ENCODE results near the gene GALNT15. TPM values are rescaled to one million over a fixed set of nuclear protein-coding genes. Genes with fewer than 3 reads are reported as not detected.

GALNT15 gene
- total RNA-seq, 2 donors from 2014 or later, result 0.13 TPM; not detected in 1

DNA sequence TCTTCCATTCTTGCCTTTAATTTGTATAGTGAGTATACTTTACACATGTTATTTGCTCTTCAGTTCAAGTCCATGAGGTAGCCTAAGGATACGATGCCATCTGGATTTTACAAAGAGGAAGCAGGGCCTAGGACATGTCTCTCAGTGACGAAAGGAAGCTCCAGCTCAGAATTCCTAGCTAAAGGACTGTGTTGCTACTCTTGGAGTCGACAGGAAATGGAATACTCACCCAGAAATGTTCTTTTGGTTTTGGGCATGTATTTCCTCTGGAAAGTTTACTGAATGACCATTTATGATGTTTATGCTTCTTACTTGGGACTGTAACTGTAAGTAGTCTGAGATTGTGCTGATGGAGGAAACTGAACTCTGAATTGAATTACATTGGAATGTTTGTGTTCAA lies 103.0 kb downstream of the GALNT15 start:
- DNase-seq, result no peak
- Histone ChIP-seq H3K4me1 (ENCODE audit: control insufficient read depth, insufficient read depth, low read length) (no peaks in the 10 kb centered on the region), H3K27me3 (ENCODE audit: control insufficient read depth, insufficient read depth, low read length, poor library complexity, severe bottlenecking) (no peaks in the 10 kb centered on the region), H3K9ac (ENCODE audit: extremely low read depth, low read length, poor library complexity, severe bottlenecking) (no peak overlapping the region), H3K27ac (ENCODE audit: low read depth, low read length) (no peak overlapping the region), H3K4me3 (ENCODE audit: low read length) (no peak overlapping the region), H3K9me3 (ENCODE audit: control insufficient read depth, low read length) (no peaks in the 10 kb centered on the region), H3K36me3 (ENCODE audit: control insufficient read depth, insufficient read depth, low read length) (peaks cover 49% of the 10 kb centered on the region)
- H3K36me3 Mint-ChIP-seq (ENCODE audit: low read depth), result peaks cover 15% of the 10 kb centered on the region
- H3K9me3 Mint-ChIP-seq, result no peaks in the 10 kb centered on the region
- no peak overlapping the region for H3K27ac Mint-ChIP-seq
- TF ChIP-seq CTCF (conservative IDR thresholded peaks at IDR 0.05), result no peak
- no peak overlapping the region for H3K4me3 Mint-ChIP-seq
- WGBS, 2 experiments (ENCODE audit: insufficient coverage in 1 of 2, insufficient read length in 1 of 2), result 95 to 100% methylated on average over 3 of the region's 3 CpGs
- H3K4me1 Mint-ChIP-seq, result no peaks in the 10 kb centered on the region
- no peaks in the 10 kb centered on the region for H3K27me3 Mint-ChIP-seq (ENCODE audit: insufficient read depth)

DNA sequence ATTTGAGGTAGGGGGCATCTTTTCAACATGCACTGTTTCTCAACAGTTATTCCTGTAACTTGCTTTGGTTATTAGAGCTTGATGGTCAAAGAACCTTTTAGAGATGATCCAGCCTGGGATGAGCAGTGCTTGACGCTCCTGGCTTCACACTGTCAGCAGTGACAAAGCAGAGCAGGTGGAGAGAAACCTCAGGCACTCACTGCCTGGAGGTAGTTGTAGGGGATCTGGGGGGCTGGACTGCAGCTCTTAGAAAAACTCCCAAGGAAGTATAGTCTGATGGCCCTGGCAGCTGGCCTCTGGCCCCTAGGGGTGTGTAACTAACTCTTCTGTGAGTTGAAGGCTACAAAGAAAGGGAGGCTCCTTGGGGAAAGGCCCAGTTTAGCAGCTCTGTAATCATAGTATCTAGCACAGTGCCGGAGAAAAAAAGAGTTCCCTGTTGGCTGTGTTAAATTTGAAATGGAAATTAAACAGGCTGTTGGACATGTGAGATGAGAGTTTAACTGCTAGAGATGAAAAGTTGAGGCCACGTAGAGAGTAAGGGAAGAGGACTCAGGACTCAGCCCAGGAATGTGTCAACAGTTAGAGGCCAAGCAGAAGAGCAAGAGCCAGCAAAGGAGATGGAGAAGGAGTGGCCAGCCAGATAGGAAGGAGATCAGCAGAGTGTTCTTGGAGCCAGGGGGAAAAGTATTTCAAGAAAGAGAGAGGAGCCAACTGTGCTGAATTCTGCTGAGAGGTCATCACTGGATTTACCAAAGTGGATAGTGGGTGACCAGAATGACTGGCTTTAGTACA lies 104.7 kb downstream of the GALNT15 start:
- DNase-seq, result no peak
- Mint-ChIP-seq H3K27me3 (ENCODE audit: insufficient read depth) (no peaks in the 10 kb centered on the region), H3K36me3 (ENCODE audit: low read depth) (peaks cover 20% of the 10 kb centered on the region), H3K4me3 (no peak overlapping the region), H3K4me1 (no peaks in the 10 kb centered on the region), H3K9me3 (no peaks in the 10 kb centered on the region), H3K27ac (no peak overlapping the region)
- no peaks in the 10 kb centered on the region for H3K9me3 ChIP-seq (ENCODE audit: control insufficient read depth, low read length)
- 91 to 93% methylated on average over 3 of the region's 3 CpGs for WGBS, 2 experiments (ENCODE audit: insufficient coverage in 1 of 2, insufficient read length in 1 of 2)
- no peaks in the 10 kb centered on the region for H3K27me3 ChIP-seq (ENCODE audit: control insufficient read depth, insufficient read depth, low read length, poor library complexity, severe bottlenecking)
- no peak overlapping the region for H3K4me3 ChIP-seq (ENCODE audit: low read length)
- no peak overlapping the region for H3K27ac ChIP-seq (ENCODE audit: low read depth, low read length)
- no peaks in the 10 kb centered on the region for H3K4me1 ChIP-seq (ENCODE audit: control insufficient read depth, insufficient read depth, low read length)
- TF ChIP-seq CTCF (conservative IDR thresholded peaks at IDR 0.05), result no peak
- H3K9ac ChIP-seq (ENCODE audit: extremely low read depth, low read length, poor library complexity, severe bottlenecking), result no peak overlapping the region
- H3K36me3 ChIP-seq (ENCODE audit: control insufficient read depth, insufficient read depth, low read length), result peaks cover 50% of the 10 kb centered on the region

GRCh38 chr3:16280671-16281070 lies 106.2 kb downstream of the GALNT15 start:
- no peak for DNase-seq
- no peaks in the 10 kb centered on the region for H3K4me1 ChIP-seq (ENCODE audit: control insufficient read depth, insufficient read depth, low read length)
- H3K4me3 ChIP-seq (ENCODE audit: low read length), result no peak overlapping the region
- Mint-ChIP-seq H3K36me3 (ENCODE audit: low read depth) (peaks cover 14% of the 10 kb centered on the region), H3K9me3 (no peaks in the 10 kb centered on the region), H3K27me3 (ENCODE audit: insufficient read depth) (no peaks in the 10 kb centered on the region), H3K4me3 (no peak overlapping the region), H3K4me1 (no peaks in the 10 kb centered on the region), H3K27ac (no peak overlapping the region)
- H3K9ac ChIP-seq (ENCODE audit: extremely low read depth, low read length, poor library complexity, severe bottlenecking), result no peak overlapping the region
- H3K27me3 ChIP-seq (ENCODE audit: control insufficient read depth, insufficient read depth, low read length, poor library complexity, severe bottlenecking), result no peaks in the 10 kb centered on the region
- H3K9me3 ChIP-seq (ENCODE audit: control insufficient read depth, low read length), result no peaks in the 10 kb centered on the region
- WGBS, 2 experiments (ENCODE audit: insufficient coverage in 1 of 2, insufficient read length in 1 of 2), result 100% methylated on average over 2 of the region's 2 CpGs; no CpG with 5 or more reads in 1 of the 2 experiments
- H3K36me3 ChIP-seq (ENCODE audit: control insufficient read depth, insufficient read depth, low read length), result peaks cover 49% of the 10 kb centered on the region
- no peak for TF ChIP-seq CTCF (conservative IDR thresholded peaks at IDR 0.05)
- H3K27ac ChIP-seq (ENCODE audit: low read depth, low read length), result no peak overlapping the region

Other genes with a start within 250 kb of the GALNT15 start
- gene DPH3, start 90.3 kb downstream of the GALNT15 start, total RNA-seq, result 10 to 100 TPM; 34.5 to 36.4 TPM
- 10 to 100 TPM; 16.1 to 22.4 TPM for gene OXNAD1, start 90.5 kb downstream of the GALNT15 start, total RNA-seq

All from endodermal cell (in vitro differentiated cells).